KMS-11 (cell line): ENCODE measurements around the gene NPL.

Experiments
- H2AFZ ChIP-seq: fragments of 200-600 bp; sonication (generic); 2 replicates; pipeline ENCODE4 v1.6.1; 2016; ENCODE audit warnings: antibody characterized with exemption, mixed run types, low read depth
- H3K27ac ChIP-seq: fragments of 200-600 bp; sonication (generic); 2 replicates; pipeline ENCODE4 v1.6.1; 2016; ENCODE audit warnings: mild to moderate bottlenecking, mixed run types
- H3K27me3 ChIP-seq: fragments of 200-600 bp; sonication (generic); 2 replicates; pipeline ENCODE4 v1.6.1; 2017; ENCODE audit warnings: mild to moderate bottlenecking, low read depth, mixed run types, moderate library complexity; ENCODE audit not compliant: insufficient read depth
- H3K36me3 ChIP-seq: fragments of 200-600 bp; sonication (generic); 2 replicates; pipeline ENCODE4 v1.6.1; 2017; ENCODE audit warnings: mild to moderate bottlenecking, mixed run types; ENCODE audit not compliant: insufficient read depth
- H3K4me1 ChIP-seq: fragments of 200-600 bp; sonication (generic); 2 replicates; pipeline ENCODE4 v1.6.1; 2016; ENCODE audit warnings: mild to moderate bottlenecking, low read depth, mixed run types; ENCODE audit not compliant: poor library complexity, severe bottlenecking
- H3K4me2 ChIP-seq: fragments of 200-600 bp; sonication (generic); 2 replicates; pipeline ENCODE4 v1.7.0; 2016; ENCODE audit warnings: mild to moderate bottlenecking, mixed run types
- H3K4me3 ChIP-seq: fragments of 200-600 bp; sonication (generic); IDR thresholded peaks from 2 replicates; pipeline ENCODE4 v1.6.1; 2017; ENCODE audit warnings: low read depth, low read length, mixed read lengths; ENCODE audit not compliant: insufficient read depth
- H3K79me2 ChIP-seq: fragments of 200-600 bp; sonication (generic); 2 replicates; pipeline ENCODE4 v1.6.1; 2016; ENCODE audit warnings: low read depth, mixed run types; ENCODE audit not compliant: insufficient read depth
- H3K9ac ChIP-seq: fragments of 200-600 bp; sonication (generic); 2 replicates; pipeline ENCODE4 v1.6.1; 2016; ENCODE audit warnings: mild to moderate bottlenecking, mixed run types
- H4K20me1 ChIP-seq: fragments of 200-600 bp; sonication (generic); 2 replicates; pipeline ENCODE4 v1.6.1; 2016; ENCODE audit warnings: mild to moderate bottlenecking, mixed run types; ENCODE audit not compliant: insufficient read depth
- TF ChIP-seq, protein P1 (sequence below): fragments of 200-600 bp; sonication (generic); conservative IDR thresholded peaks from 2 replicates; pipeline ENCODE4 v1.6.1; 2017; ENCODE audit warnings: low read depth, mild to moderate bottlenecking, antibody characterized with exemption, low read length, moderate library complexity, mixed read lengths

Gene NPL

DNA sequence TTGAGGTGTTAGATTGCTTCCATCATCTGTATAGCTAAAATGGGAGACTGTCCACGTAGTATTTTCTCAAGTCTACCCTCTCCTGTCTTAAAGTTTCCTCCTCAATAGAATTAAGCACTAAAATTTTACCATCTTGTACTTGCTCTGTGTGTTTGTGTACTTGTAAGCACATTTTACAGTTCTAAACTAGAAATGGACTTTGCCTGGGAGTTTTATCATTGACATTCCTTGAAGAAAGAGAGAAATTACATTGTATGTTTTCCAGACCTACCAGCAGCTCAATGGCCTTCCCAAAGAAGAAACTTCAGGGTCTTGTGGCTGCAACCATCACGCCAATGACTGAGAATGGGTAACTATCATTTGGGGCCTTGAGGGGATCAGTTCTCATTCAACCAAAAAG is 4.5 kb downstream of the NPL start:
- TF ChIP-seq, protein P1, sequence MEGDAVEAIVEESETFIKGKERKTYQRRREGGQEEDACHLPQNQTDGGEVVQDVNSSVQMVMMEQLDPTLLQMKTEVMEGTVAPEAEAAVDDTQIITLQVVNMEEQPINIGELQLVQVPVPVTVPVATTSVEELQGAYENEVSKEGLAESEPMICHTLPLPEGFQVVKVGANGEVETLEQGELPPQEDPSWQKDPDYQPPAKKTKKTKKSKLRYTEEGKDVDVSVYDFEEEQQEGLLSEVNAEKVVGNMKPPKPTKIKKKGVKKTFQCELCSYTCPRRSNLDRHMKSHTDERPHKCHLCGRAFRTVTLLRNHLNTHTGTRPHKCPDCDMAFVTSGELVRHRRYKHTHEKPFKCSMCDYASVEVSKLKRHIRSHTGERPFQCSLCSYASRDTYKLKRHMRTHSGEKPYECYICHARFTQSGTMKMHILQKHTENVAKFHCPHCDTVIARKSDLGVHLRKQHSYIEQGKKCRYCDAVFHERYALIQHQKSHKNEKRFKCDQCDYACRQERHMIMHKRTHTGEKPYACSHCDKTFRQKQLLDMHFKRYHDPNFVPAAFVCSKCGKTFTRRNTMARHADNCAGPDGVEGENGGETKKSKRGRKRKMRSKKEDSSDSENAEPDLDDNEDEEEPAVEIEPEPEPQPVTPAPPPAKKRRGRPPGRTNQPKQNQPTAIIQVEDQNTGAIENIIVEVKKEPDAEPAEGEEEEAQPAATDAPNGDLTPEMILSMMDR = no peak
- Histone ChIP-seq H2AFZ (no peak overlapping the region), H3K4me2 (no peak overlapping the region), H3K27me3 (no peaks in the 10 kb centered on the region), H3K4me1 (peaks cover 36% of the 10 kb centered on the region), H3K4me3 (no peak overlapping the region), H4K20me1 (no peaks in the 10 kb centered on the region), H3K79me2 (no peaks in the 10 kb centered on the region), H3K36me3 (no peaks in the 10 kb centered on the region), H3K27ac (no peak overlapping the region), H3K9ac (no peak overlapping the region)

DNA sequence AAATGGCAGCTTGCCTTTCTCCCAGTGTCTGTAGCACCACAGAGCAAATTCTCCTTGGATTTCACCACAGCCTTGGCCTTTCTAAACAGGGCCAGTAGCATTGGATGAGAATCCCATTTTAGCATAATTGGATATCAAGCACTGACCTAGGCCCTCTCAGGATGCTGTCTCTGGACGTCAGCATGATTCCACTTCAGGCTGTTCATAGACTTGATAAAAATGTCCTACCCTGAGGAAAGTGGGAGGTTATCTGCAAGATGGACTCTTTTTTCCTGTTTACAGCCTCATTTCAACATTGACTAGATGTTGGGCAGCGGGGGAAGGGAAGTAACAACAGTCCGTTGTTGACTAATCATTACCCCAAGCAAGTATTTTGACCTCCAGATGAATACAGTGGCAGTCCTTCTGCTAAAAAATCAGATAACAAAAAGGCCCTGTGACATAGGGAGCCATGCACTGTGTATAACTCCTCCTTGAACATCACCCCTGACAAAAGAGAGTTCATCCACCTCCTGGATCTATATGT is 5.2 kb downstream of the NPL start:
- no peak overlapping the region for H3K27ac ChIP-seq
- no peaks in the 10 kb centered on the region for H3K36me3 ChIP-seq
- TF ChIP-seq, protein P1 = no peak
- H2AFZ ChIP-seq = no peak overlapping the region
- no peak overlapping the region for H3K4me2 ChIP-seq
- H3K9ac ChIP-seq = no peak overlapping the region
- no peaks in the 10 kb centered on the region for H3K27me3 ChIP-seq
- H3K4me3 ChIP-seq = no peak overlapping the region
- H4K20me1 ChIP-seq = no peaks in the 10 kb centered on the region
- H3K4me1 ChIP-seq = peaks cover 36% of the 10 kb centered on the region
- H3K79me2 ChIP-seq = no peaks in the 10 kb centered on the region

DNA sequence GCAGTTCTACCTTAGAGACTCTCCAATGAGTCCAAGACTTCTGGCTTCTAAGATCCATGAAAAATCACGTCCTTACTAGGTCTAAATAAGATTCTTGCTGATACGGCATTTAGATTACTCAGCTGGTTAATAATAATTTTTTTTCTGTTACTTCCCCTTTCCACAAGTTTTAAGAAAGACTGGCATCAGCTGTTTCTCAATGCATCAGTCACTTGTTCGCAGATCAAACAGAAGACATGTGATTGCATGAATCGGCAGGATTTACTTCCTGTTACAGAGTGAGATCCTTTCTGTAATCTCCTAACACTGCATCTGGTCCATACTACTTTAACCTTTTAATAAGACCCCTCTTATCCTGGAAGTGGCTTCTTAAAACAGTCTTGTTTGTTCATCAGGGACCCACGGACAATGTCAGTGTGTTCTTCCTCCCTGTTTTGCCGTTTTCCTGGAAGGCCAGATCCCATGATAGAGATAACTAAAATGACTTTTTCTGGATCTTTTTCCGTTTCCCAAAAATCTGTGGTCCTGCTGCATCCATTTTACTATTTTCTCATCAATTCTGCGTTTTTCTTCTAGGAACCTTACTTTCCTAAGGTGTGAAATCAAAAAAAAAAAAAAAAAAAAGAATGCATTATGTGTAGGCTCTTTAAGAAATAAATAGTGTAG is 6.1 kb downstream of the NPL start:
- Histone ChIP-seq H2AFZ (no peak overlapping the region), H3K79me2 (no peaks in the 10 kb centered on the region), H3K36me3 (no peaks in the 10 kb centered on the region), H3K9ac (no peak overlapping the region), H3K27ac (no peak overlapping the region), H3K4me3 (no peak overlapping the region), H3K4me2 (no peak overlapping the region), H4K20me1 (no peaks in the 10 kb centered on the region), H3K27me3 (no peaks in the 10 kb centered on the region), H3K4me1 (peaks cover 28% of the 10 kb centered on the region)
- TF ChIP-seq, protein P1 = no peak

DNA sequence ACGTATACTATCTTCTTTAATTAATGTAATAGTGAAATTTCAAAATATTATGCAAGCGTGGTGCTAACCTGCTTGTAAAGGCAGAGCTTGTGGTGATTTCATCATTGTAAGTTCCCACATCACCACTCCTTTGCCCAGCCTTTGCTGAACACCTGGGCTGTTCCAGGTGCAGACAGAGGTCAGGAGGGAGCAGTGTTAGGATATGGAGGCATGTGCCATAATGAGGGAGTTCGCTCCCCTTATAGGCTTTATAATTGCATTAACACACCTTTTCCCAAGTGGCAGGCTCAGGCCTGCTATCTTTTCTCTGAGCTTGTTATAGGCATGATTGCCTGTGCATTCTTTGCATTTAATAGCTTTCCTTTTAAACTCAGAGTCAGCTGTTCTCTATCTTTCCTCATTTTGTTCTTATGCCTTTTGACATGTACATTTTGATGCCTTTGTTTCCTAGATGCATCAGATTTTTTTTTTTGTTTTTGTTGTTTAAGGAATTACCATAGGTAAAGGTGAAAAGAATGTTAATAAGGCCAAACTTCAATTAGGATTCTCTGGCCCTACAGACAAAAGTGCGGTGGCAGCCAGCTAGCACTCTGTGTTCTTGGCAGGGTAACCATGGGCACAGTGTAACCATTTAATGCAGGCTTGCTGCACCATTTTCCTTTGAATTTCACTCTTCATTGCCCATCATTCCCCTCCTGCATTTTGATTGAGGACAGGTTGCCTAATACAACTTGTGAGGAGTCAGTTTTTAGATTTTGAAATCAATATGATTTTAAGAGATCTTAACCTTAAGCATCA is 12.6 kb downstream of the NPL start:
- TF ChIP-seq, protein P1 = no peak
- Histone ChIP-seq H4K20me1 (no peaks in the 10 kb centered on the region), H3K36me3 (no peaks in the 10 kb centered on the region), H3K4me2 (no peak overlapping the region), H2AFZ (no peak overlapping the region), H3K79me2 (no peaks in the 10 kb centered on the region), H3K27ac (no peak overlapping the region), H3K4me3 (no peak overlapping the region), H3K4me1 (no peaks in the 10 kb centered on the region), H3K27me3 (no peaks in the 10 kb centered on the region), H3K9ac (no peak overlapping the region)
